HEK293 (cell line): ENCODE measurements around the gene ARL14EP.

ENCODE experiments used
- MYNN ChIP-seq: fragments of 450-650 bp; formaldehyde crosslinking; IDR thresholded peaks from 2 replicates; pipeline ENCODE4 v1.5.1; 2016; ENCODE audit warnings: missing biosample characterization, missing genetic modification characterization, borderline replicate concordance
- ZBTB8A ChIP-seq: fragments of 450-650 bp; formaldehyde crosslinking; IDR thresholded peaks from 2 replicates; pipeline ENCODE4 v1.5.1; 2016; ENCODE audit warnings: missing biosample characterization, missing genetic modification characterization
- ZNF138 ChIP-seq: fragments of 450-650 bp; formaldehyde crosslinking; IDR thresholded peaks from 2 replicates; pipeline ENCODE4 v1.5.1; 2016; ENCODE audit warnings: missing biosample characterization, missing genetic modification characterization, borderline replicate concordance
- ZNF184 ChIP-seq: fragments of 450-650 bp; IDR thresholded peaks from 2 replicates; pipeline ENCODE4 v1.5.1; 2018; ENCODE audit warnings: missing biosample characterization, mild to moderate bottlenecking, missing genetic modification characterization
- ZNF324 ChIP-seq: fragments of 450-650 bp; formaldehyde crosslinking; IDR thresholded peaks from 2 replicates; pipeline ENCODE4 v1.5.1; 2016; ENCODE audit warnings: missing biosample characterization, missing genetic modification characterization
- ZNF394 ChIP-seq: fragments of 450-650 bp; formaldehyde crosslinking; IDR thresholded peaks from 2 replicates; pipeline ENCODE4 v1.5.1; 2016; ENCODE audit warnings: missing biosample characterization, missing genetic modification characterization, mild to moderate bottlenecking, moderate library complexity, borderline replicate concordance
- ZNF560 ChIP-seq: fragments of 450-650 bp; formaldehyde crosslinking; IDR thresholded peaks from 2 replicates; pipeline ENCODE4 v1.5.1; 2017; ENCODE audit warnings: missing biosample characterization, missing genetic modification characterization, borderline replicate concordance
- ZNF571 ChIP-seq: fragments of 450-650 bp; formaldehyde crosslinking; IDR thresholded peaks from 2 replicates; pipeline ENCODE4 v1.5.0; 2017; ENCODE audit warnings: missing biosample characterization, missing genetic modification characterization
- TF ChIP-seq, protein P1 (sequence below): fragments of 450-650 bp; formaldehyde crosslinking; IDR thresholded peaks from 2 replicates; pipeline ENCODE4 v1.5.1; 2016; ENCODE audit warnings: missing biosample characterization, missing genetic modification characterization
- TF ChIP-seq, protein P2 (sequence below): sonication (generic); formaldehyde crosslinking; IDR thresholded peaks from 2 replicates; pipeline ENCODE4 v1.8.1; 2022; ENCODE audit warnings: mild to moderate bottlenecking, moderate library complexity, missing genetic modification reagents

DNA sequence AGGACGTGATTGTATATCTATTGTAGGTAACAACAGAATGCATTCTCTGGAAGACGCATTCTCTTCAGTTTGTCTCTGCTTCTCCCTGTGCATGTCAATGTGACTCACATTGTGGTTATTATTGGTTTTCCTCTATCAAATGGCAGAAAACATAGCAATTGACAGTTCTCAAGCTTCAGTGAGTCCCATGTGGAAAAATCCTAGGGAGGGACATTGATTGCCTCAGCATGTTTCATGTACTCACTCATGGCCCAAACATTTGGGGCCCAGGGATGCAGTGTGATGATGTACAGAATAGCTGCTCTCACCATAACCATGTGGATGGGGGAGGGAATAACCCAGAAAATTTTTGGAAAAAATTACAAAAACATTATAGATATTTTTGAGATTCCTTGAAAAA, 9.3 kb upstream of the ARL14EP start:
- no peak for TF ChIP-seq ZNF571 (tag by site-specific recombination)
- no peak for TF ChIP-seq ZBTB8A
- no peak for TF ChIP-seq ZNF560
- TF ChIP-seq ZNF324 (tag by site-specific recombination): no peak
- TF ChIP-seq, protein P1, sequence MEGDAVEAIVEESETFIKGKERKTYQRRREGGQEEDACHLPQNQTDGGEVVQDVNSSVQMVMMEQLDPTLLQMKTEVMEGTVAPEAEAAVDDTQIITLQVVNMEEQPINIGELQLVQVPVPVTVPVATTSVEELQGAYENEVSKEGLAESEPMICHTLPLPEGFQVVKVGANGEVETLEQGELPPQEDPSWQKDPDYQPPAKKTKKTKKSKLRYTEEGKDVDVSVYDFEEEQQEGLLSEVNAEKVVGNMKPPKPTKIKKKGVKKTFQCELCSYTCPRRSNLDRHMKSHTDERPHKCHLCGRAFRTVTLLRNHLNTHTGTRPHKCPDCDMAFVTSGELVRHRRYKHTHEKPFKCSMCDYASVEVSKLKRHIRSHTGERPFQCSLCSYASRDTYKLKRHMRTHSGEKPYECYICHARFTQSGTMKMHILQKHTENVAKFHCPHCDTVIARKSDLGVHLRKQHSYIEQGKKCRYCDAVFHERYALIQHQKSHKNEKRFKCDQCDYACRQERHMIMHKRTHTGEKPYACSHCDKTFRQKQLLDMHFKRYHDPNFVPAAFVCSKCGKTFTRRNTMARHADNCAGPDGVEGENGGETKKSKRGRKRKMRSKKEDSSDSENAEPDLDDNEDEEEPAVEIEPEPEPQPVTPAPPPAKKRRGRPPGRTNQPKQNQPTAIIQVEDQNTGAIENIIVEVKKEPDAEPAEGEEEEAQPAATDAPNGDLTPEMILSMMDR (tag by site-specific recombination): no peak
- no peak for TF ChIP-seq MYNN (tag by site-specific recombination)
- TF ChIP-seq, protein P2, sequence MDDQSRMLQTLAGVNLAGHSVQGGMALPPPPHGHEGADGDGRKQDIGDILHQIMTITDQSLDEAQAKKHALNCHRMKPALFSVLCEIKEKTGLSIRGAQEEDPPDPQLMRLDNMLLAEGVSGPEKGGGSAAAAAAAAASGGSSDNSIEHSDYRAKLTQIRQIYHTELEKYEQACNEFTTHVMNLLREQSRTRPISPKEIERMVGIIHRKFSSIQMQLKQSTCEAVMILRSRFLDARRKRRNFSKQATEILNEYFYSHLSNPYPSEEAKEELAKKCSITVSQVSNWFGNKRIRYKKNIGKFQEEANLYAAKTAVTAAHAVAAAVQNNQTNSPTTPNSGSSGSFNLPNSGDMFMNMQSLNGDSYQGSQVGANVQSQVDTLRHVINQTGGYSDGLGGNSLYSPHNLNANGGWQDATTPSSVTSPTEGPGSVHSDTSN: no peak
- no peak for TF ChIP-seq ZNF138 (tag by site-specific recombination)
- TF ChIP-seq ZNF394 (tag by site-specific recombination): no peak
- TF ChIP-seq ZNF184 (tag by site-specific recombination): no peak
